Fibroblast of lung (primary cell): ENCODE results near the gene ITPKB.

Source experiments
- EZH2 ChIP-seq: IDR thresholded peaks from 2 replicates; pipeline ENCODE4 v1.5.1; 2012; ENCODE audit warnings: low read length, control low read depth, mild to moderate bottlenecking; ENCODE audit errors: missing control alignments
- TF ChIP-seq, protein P1 (sequence below), 2 donors: IDR thresholded peaks in 1 of 2; conservative IDR thresholded peaks in 1 of 2; 1 replicate in 1 of 2; 2 replicates in 1 of 2; pipeline ENCODE4 v1.5.1; 2011 to 2012; ENCODE audit warnings: low read length in 2 of 2, control low read depth in 1 of 2, inconsistent platforms in 1 of 2, low read depth in 1 of 2, mild to moderate bottlenecking in 1 of 2

DNA sequence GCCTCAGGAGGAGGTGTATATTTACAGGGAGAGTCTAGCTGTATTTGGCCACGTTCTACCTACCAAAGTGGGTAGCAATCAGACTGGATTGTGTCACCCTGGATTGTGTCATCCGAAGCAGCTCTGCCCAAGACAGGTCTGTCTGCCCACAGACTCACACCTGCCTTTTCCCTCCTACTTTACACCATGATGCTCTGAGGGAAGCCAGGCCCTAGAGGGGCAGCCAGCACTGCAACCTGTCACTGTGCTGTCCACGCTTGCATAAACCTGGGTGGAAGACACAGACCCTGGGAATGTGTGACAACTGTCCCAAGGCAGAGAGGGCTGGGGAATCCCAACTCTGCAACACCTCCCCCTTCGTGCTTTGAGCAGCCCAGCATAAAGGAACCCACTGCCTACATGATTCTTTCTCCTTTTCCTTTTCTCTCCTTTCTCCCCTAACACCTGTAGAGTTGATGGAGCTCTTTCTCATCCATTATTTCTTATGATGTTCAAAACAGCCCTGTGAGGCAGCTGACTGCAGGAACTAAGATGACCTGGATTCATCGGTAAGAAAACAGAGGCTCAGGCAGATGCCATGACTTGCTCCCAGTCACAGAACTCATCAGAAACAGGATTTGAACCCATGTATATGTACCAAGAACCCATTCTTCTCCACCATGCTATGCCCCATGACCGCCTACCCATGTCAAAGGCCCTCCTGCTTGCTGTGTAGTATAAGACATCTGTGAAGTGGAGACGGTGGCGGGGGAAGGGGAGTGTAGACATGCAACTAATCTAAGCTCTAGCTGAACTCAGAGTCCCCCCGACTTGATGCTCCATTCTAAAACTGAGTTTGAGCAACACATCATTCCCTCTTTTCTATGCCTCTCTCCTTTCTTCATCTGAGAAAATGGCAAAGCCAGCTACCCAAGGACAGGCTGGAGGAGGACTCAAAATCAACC, 55.9 kb downstream of the ITPKB start:
- TF ChIP-seq, protein P1, sequence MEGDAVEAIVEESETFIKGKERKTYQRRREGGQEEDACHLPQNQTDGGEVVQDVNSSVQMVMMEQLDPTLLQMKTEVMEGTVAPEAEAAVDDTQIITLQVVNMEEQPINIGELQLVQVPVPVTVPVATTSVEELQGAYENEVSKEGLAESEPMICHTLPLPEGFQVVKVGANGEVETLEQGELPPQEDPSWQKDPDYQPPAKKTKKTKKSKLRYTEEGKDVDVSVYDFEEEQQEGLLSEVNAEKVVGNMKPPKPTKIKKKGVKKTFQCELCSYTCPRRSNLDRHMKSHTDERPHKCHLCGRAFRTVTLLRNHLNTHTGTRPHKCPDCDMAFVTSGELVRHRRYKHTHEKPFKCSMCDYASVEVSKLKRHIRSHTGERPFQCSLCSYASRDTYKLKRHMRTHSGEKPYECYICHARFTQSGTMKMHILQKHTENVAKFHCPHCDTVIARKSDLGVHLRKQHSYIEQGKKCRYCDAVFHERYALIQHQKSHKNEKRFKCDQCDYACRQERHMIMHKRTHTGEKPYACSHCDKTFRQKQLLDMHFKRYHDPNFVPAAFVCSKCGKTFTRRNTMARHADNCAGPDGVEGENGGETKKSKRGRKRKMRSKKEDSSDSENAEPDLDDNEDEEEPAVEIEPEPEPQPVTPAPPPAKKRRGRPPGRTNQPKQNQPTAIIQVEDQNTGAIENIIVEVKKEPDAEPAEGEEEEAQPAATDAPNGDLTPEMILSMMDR (conservative IDR thresholded peaks at IDR 0.05 in 1 of 2, IDR thresholded peaks at IDR 0.05 in 1 of 2; ENCODE audit: low read depth in 1 of 2, low read length in 2 of 2), result no peak
- no peak for TF ChIP-seq EZH2
